Spleen (tissue), 11 donors: Measurements from ENCODE around the gene PIGC. TPM values are rescaled to one million over a fixed set of nuclear protein-coding genes. Genes with fewer than 3 reads are reported as not detected.
A peak's percentile ranks its signal among the peaks of the same experiment; 100 is the strongest.
"Not testable (repeated sequence)": the region's sequence is repeated elsewhere in the genome, so short reads cannot be mapped to it uniquely, and the experiment has no call there.

Source experiments
- DNase-seq: peaks from one replicate; pipeline ENCODE4 v3.0.0-alpha.2; 2020
- H3K27ac ChIP-seq, 8 donors: fragments of 200-600 bp; sonication (generic) in 7 of 8; 1 replicate in 4 of 8; 2 replicates in 4 of 8; pipeline versions ENCODE4 v1.5.0 to v1.8.0; 2016 to 2021; ENCODE audit warnings: inconsistent platforms in 4 of 8, mild to moderate bottlenecking in 4 of 8, moderate library complexity in 1 of 8
- H3K27me3 ChIP-seq, 7 donors: fragments of 200-600 bp; sonication (generic) in 6 of 7; replicated peaks in 1 of 7; 1 replicate in 4 of 7; 2 replicates in 3 of 7; pipeline versions ENCODE4 v1.5.0 to v1.8.0; 2016 to 2021; ENCODE audit warnings: inconsistent platforms in 3 of 7, mild to moderate bottlenecking in 1 of 7
- H3K36me3 ChIP-seq, 6 donors: fragments of 200-600 bp; sonication (generic) in 5 of 6; 1 replicate in 4 of 6; 2 replicates in 2 of 6; pipeline versions ENCODE4 v1.5.0 to v1.8.0; 2016 to 2021; ENCODE audit warnings: inconsistent platforms in 2 of 6
- H3K4me1 ChIP-seq, 6 donors: fragments of 200-600 bp; sonication (generic) in 5 of 6; 1 replicate in 3 of 6; 2 replicates in 3 of 6; pipeline versions ENCODE4 v1.5.0 to v1.8.0; 2016 to 2021; ENCODE audit warnings: inconsistent platforms in 3 of 6
- H3K4me3 ChIP-seq, 8 donors: fragments of 200-600 bp; sonication (generic) in 7 of 8; 1 replicate in 4 of 8; 2 replicates in 4 of 8; pipeline versions ENCODE4 v1.5.0 to v1.8.0; 2016 to 2021; ENCODE audit warnings: inconsistent platforms in 4 of 8, mild to moderate bottlenecking in 4 of 8, moderate library complexity in 2 of 8
- H3K9me3 ChIP-seq, 8 donors: fragments of 200-600 bp; sonication (generic) in 7 of 8; 1 replicate in 4 of 8; 2 replicates in 4 of 8; pipeline versions ENCODE4 v1.5.0 to v1.8.0; 2016 to 2021; ENCODE audit warnings: inconsistent platforms in 4 of 8
- CTCF ChIP-seq, 11 experiments: fragments of 200-600 bp in 7 of 11; fragments of 450-650 bp in 4 of 11; sonication (generic) in 4 of 11; IDR thresholded peaks in 8 of 11; conservative IDR thresholded peaks in 3 of 11; 1 replicate in 7 of 11; 2 replicates in 4 of 11; pipeline versions ENCODE4 v1.4.0 to v1.8.0; 2016 to 2021; ENCODE audit warnings: antibody characterized with exemption in 11 of 11, inconsistent platforms in 4 of 11, mild to moderate bottlenecking in 1 of 11
- POLR2A ChIP-seq, 3 donors: fragments of 450-650 bp; IDR thresholded peaks; one replicate each; pipeline ENCODE4 v1.5.1; 2017; ENCODE audit warnings: antibody characterized with exemption in 3 of 3, mild to moderate bottlenecking in 1 of 3
- POLR2AphosphoS5 ChIP-seq, 3 donors: sonication (generic); formaldehyde crosslinking; IDR thresholded peaks; one replicate each; pipeline ENCODE4 v1.5.1; 2017; ENCODE audit warnings: antibody characterized with exemption in 3 of 3
- WGBS, 5 donors: extraction: QIAGEN DNeasy Blood & Tissue Kit in 3 of 5; methylation state at CpG; one replicate each; pipeline versions ENCODE4 v1.1.5 to v1.1.7; 2013 to 2018; 5-methylcytosine and 5-hydroxymethylcytosine counted together
- intact Hi-C: fragments of 100-400 bp; cut with DNase I; formaldehyde crosslinking; loops from one replicate; pipeline ENCODE4 v1.15.0; 2023; ENCODE audit warnings: low total_unique reads
- polyA plus RNA-seq, 3 donors: library from polyadenylated mRNA; stranded (reverse); fragments of 200-250 nt; gene quantifications; one replicate each; pipeline ENCODE4 v1.2.1, GENCODE V29; 2013
- total RNA-seq, 7 donors: library from RNA; depleted of rRNA in 3 of 7; stranded (reverse); fragments of >200 nt in 3 of 7; fragmentation: NEBNext Ultra II Directional in 4 of 7; extraction: Animal tissue kit (Norgen Biotek cat#: 25700) in 4 of 7; gene quantifications; one replicate each; pipeline versions ENCODE4 v1.1.0 to v1.2.1, GENCODE V29; 2016 to 2021
- donor health status: healthy with polysubstance abuse.
- donor health status: DM: no; HTN: no; CAD: no; lungs with moderate emphysema.
- donor health status: DM: no; HTN: no; CAD: no.
- donor health status: Bipolar disorder and iron deficiency.
- donor health status: healthy.
- donor health status: DM: no; HTN: no; CAD: no.
- donor health status: DM: yes; HTN: yes; CAD: no.

PIGC gene
- total and polyA plus RNA-seq, 10 donors = 20.1 to 28.0 (median 23.9) TPM

GRCh38 chr1:172442843-172443565, 865 bp downstream of the PIGC start:
- Histone ChIP-seq H3K27me3 (no peaks in the 10 kb centered on the region), H3K27ac (peak overlapping the region; percentile 6 to 89 (median 87)), H3K4me3 (peak overlapping the region; percentile 59 to 91 (median 76)), H3K9me3 (peaks cover 0 to 3% (median 0%) of the 10 kb centered on the region in 8 donors), H3K4me1 (peaks cover 19 to 51% (median 33%) of the 10 kb centered on the region in 6 donors), H3K36me3 (peaks cover 0 to 24% (median 2%) of the 10 kb centered on the region in 6 donors)
- TF ChIP-seq POLR2A (IDR thresholded peaks at IDR 0.05) = no peak
- TF ChIP-seq CTCF (IDR thresholded peaks at IDR 0.05 in 8 of 11, conservative IDR thresholded peaks at IDR 0.05 in 3 of 11) = no peak
- TF ChIP-seq POLR2AphosphoS5 (IDR thresholded peaks at IDR 0.05) = no peak
- no peak for DNase-seq
- intact Hi-C loops = loop anchor here (10.0 kb wide), 1 partner anchor 438 kb away; no protein-coding TSS in a partner anchor
- WGBS, 5 donors = 65 to 74% (median 67%) methylated on average over 3 of the region's 3 CpGs

- Histone ChIP-seq H3K4me3 (peak overlapping the region in 2 of 8 donors; percentile 80 to 87), H3K27ac (peak overlapping the region in 1 of 8 donors; percentile 6), H3K4me1 (peaks cover 19 to 45% (median 33%) of the 10 kb centered on the region in 6 donors), H3K36me3 (peaks cover 0 to 24% (median 2%) of the 10 kb centered on the region in 6 donors), H3K27me3 (no peaks in the 10 kb centered on the region), H3K9me3 (peaks cover 0 to 9% (median 2%) of the 10 kb centered on the region in 8 donors)
- intact Hi-C loops = loop anchor here (10.0 kb wide), 1 partner anchor 438 kb away; no protein-coding TSS in a partner anchor
- WGBS, 5 donors = 90 to 96% (median 93%) methylated on average over 6 of the region's 6 CpGs
- TF ChIP-seq CTCF (IDR thresholded peaks at IDR 0.05 in 8 of 11, conservative IDR thresholded peaks at IDR 0.05 in 3 of 11) (no peak), POLR2AphosphoS5 (IDR thresholded peaks at IDR 0.05) (no peak), POLR2A (IDR thresholded peaks at IDR 0.05) (no peak)
- DNase-seq = no peak
These were observed 1.5 kb downstream of the PIGC start for GRCh38 chr1:172442404-172442803.

GRCh38 chr1:172437183-172437582, 6.7 kb downstream of the PIGC start:
- H3K27ac ChIP-seq, DNase-seq, H3K4me3 ChIP-seq, H3K27me3 ChIP-seq, intact Hi-C loops: not testable (repeated sequence)
- peaks cover 0 to 17% (median 14%) of the 10 kb centered on the region in 8 donors for H3K9me3 ChIP-seq
- peaks cover 3 to 25% (median 14%) of the 10 kb centered on the region in 6 donors for H3K4me1 ChIP-seq
- WGBS, 5 donors = 92 to 95% (median 94%) methylated on average over 3 of the region's 3 CpGs
- peaks cover 0 to 21% (median 2%) of the 10 kb centered on the region in 6 donors for H3K36me3 ChIP-seq

GRCh38 chr1:172431721-172432192, 12.1 kb downstream of the PIGC start:
- no peaks in the 10 kb centered on the region for H3K27me3 ChIP-seq
- TF ChIP-seq POLR2AphosphoS5 (IDR thresholded peaks at IDR 0.05) (no peak), CTCF (IDR thresholded peaks at IDR 0.05 in 8 of 11, conservative IDR thresholded peaks at IDR 0.05 in 3 of 11) (no peak), POLR2A (IDR thresholded peaks at IDR 0.05) (no peak)
- 77 to 87% (median 83%) methylated on average over 8 to 9 of the region's 9 CpGs for WGBS, 5 donors
- intact Hi-C loops = no loop called here
- DNase-seq = no peak
- no peak overlapping the region for H3K4me3 ChIP-seq
- H3K9me3 ChIP-seq = peaks cover 0 to 8% (median under 1%) of the 10 kb centered on the region in 8 donors
- peaks cover 0 to 9% (median 0%) of the 10 kb centered on the region in 6 donors for H3K36me3 ChIP-seq
- peaks cover 0 to 34% (median 10%) of the 10 kb centered on the region in 6 donors for H3K4me1 ChIP-seq
- H3K27ac ChIP-seq = peak overlapping the region in 1 of 8 donors; percentile 2
